GM18508 (cell line): ENCODE measurements around the gene PTPRN2.

Experiments used
- ATAC-seq: cut with Tn5 transposase; IDR thresholded peaks from one replicate; pipeline ENCODE4 v1.9.1; 2021; ENCODE audit warnings: moderate number of reproducible peaks; ENCODE audit not compliant: insufficient read depth, unreplicated experiment

PTPRN2 gene

GRCh38 chr7:157552295-157552993 lies 1035.2 kb downstream of the PTPRN2 start:
- no peak for ATAC-seq

GRCh38 chr7:157551325-157552070 lies 1036.1 kb downstream of the PTPRN2 start:
- no peak for ATAC-seq

- no peak for ATAC-seq
These were observed 1037.0 kb downstream of the PTPRN2 start for GRCh38 chr7:157550300-157551275.

- ATAC-seq, result no peak
These were observed 1037.9 kb downstream of the PTPRN2 start for GRCh38 chr7:157549612-157550299.

GRCh38 chr7:157548691-157549303 lies 1038.8 kb downstream of the PTPRN2 start:
- no peak for ATAC-seq

GRCh38 chr7:157547611-157548010 lies 1040.0 kb downstream of the PTPRN2 start:
- no peak for ATAC-seq

GRCh38 chr7:157547102-157547501 lies 1040.5 kb downstream of the PTPRN2 start:
- ATAC-seq, result no peak

GRCh38 chr7:157545681-157546060 lies 1042.0 kb downstream of the PTPRN2 start:
- ATAC-seq, result no peak

GRCh38 chr7:157544980-157545680 lies 1042.5 kb downstream of the PTPRN2 start:
- ATAC-seq, result no peak

- ATAC-seq, result no peak
These were observed 1043.4 kb downstream of the PTPRN2 start for GRCh38 chr7:157544226-157544625.

- no peak for ATAC-seq
These were observed 1043.8 kb downstream of the PTPRN2 start for GRCh38 chr7:157543791-157544190.

- ATAC-seq, result no peak
These were observed 1044.3 kb downstream of the PTPRN2 start for GRCh38 chr7:157543276-157543675.

- no peak for ATAC-seq
These were observed 1045.3 kb downstream of the PTPRN2 start for GRCh38 chr7:157542068-157543021.

- ATAC-seq, result no peak
These were observed 1046.1 kb downstream of the PTPRN2 start for GRCh38 chr7:157541295-157542067.

- no peak for ATAC-seq
These were observed 1046.9 kb downstream of the PTPRN2 start for GRCh38 chr7:157540606-157541294.

- no peak for ATAC-seq
These were observed 1047.6 kb downstream of the PTPRN2 start for GRCh38 chr7:157540020-157540419.

GRCh38 chr7:157539521-157539920 lies 1048.1 kb downstream of the PTPRN2 start:
- no peak for ATAC-seq
